Lower leg skin (tissue), 3 donors: ENCODE data around the gene SERINC5.

Experiments
- POLR2A ChIP-seq, 2 donors: fragments of 450-650 bp; IDR thresholded peaks; one replicate each; pipeline ENCODE4 v1.6.1; 2016 to 2017; ENCODE audit warnings: antibody characterized with exemption in 2 of 2, mild to moderate bottlenecking in 1 of 2, moderate library complexity in 1 of 2
- TF ChIP-seq, protein P1 (sequence below), 3 donors: fragments of 450-650 bp; IDR thresholded peaks; one replicate each; pipeline ENCODE4 v1.5.1; 2016; ENCODE audit warnings: antibody characterized with exemption in 3 of 3, mild to moderate bottlenecking in 3 of 3, moderate library complexity in 2 of 3

GRCh38 chr5:80238097-80238496 lies 17.8 kb downstream of the SERINC5 start:
- no peak for TF ChIP-seq POLR2A (IDR thresholded peaks at IDR 0.05)
- TF ChIP-seq, protein P1, sequence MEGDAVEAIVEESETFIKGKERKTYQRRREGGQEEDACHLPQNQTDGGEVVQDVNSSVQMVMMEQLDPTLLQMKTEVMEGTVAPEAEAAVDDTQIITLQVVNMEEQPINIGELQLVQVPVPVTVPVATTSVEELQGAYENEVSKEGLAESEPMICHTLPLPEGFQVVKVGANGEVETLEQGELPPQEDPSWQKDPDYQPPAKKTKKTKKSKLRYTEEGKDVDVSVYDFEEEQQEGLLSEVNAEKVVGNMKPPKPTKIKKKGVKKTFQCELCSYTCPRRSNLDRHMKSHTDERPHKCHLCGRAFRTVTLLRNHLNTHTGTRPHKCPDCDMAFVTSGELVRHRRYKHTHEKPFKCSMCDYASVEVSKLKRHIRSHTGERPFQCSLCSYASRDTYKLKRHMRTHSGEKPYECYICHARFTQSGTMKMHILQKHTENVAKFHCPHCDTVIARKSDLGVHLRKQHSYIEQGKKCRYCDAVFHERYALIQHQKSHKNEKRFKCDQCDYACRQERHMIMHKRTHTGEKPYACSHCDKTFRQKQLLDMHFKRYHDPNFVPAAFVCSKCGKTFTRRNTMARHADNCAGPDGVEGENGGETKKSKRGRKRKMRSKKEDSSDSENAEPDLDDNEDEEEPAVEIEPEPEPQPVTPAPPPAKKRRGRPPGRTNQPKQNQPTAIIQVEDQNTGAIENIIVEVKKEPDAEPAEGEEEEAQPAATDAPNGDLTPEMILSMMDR (IDR thresholded peaks at IDR 0.05) = no peak
